GM10266 (cell line): ENCODE results near the gene ACTR1A.

Source experiments
- DNase-seq: peaks from one replicate; pipeline ENCODE4 v3.0.0; 2012; ENCODE audit errors: extremely low spot score
- TF ChIP-seq, protein P1 (sequence below): IDR thresholded peaks from 2 replicates; pipeline ENCODE4 v1.5.1; 2012; ENCODE audit warnings: mild to moderate bottlenecking, low read depth; ENCODE audit not compliant: control insufficient read depth, insufficient read depth; ENCODE audit errors: missing control alignments

Gene ACTR1A

GRCh38 chr10:102438374-102438773 lies 64.1 kb downstream of the ACTR1A start:
- no peak for DNase-seq
- TF ChIP-seq, protein P1, sequence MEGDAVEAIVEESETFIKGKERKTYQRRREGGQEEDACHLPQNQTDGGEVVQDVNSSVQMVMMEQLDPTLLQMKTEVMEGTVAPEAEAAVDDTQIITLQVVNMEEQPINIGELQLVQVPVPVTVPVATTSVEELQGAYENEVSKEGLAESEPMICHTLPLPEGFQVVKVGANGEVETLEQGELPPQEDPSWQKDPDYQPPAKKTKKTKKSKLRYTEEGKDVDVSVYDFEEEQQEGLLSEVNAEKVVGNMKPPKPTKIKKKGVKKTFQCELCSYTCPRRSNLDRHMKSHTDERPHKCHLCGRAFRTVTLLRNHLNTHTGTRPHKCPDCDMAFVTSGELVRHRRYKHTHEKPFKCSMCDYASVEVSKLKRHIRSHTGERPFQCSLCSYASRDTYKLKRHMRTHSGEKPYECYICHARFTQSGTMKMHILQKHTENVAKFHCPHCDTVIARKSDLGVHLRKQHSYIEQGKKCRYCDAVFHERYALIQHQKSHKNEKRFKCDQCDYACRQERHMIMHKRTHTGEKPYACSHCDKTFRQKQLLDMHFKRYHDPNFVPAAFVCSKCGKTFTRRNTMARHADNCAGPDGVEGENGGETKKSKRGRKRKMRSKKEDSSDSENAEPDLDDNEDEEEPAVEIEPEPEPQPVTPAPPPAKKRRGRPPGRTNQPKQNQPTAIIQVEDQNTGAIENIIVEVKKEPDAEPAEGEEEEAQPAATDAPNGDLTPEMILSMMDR = no peak

GRCh38 chr10:102437515-102437914 lies 65.0 kb downstream of the ACTR1A start:
- DNase-seq = no peak
- TF ChIP-seq, protein P1 = no peak

- no peak for DNase-seq
- TF ChIP-seq, protein P1 = no peak
Measured at GRCh38 chr10:102436312-102436711, 66.2 kb downstream of the ACTR1A start.

- DNase-seq = peak; percentile 52
- TF ChIP-seq, protein P1 = no peak
Measured at GRCh38 chr10:102435529-102436233, 66.8 kb downstream of the ACTR1A start.

DNA sequence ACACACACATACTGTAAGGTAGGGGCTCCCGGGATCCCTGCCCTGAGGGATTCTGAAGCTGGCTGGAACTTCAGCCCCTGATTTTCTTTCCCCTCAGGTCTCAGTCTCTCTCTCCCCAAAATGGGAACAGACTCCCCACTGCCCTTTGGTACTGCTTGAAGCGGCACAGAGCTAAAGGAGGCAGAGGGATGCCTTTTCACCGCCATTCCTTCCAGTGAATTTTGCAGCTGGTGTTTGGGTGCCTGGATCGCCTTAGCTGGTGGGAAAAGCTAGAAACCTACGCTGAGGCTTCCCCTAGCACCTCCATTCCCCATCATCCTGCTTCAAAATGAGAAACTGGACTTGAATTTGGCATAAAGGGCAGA lies 67.4 kb downstream of the ACTR1A start:
- TF ChIP-seq, protein P1 = no peak
- no peak for DNase-seq

- TF ChIP-seq, protein P1 = no peak
- no peak for DNase-seq
Measured at GRCh38 chr10:102434394-102435132, 67.9 kb downstream of the ACTR1A start.

GRCh38 chr10:102433619-102434046 lies 68.9 kb downstream of the ACTR1A start:
- TF ChIP-seq, protein P1 = no peak
- DNase-seq = no peak
